ENCODE data around the gene C1orf21. TPM values are rescaled to one million over a fixed set of nuclear protein-coding genes. Genes with fewer than 3 reads are reported as not detected.

The C1orf21 gene
- total RNA-seq, 1 experiment from 2014 or later, result 28.5 TPM

GRCh38 chr1:184380468-184380867, 6.4 kb upstream of the C1orf21 start:
- H3K4me1 Mint-ChIP-seq, result peaks cover 39% of the 10 kb centered on the region
- no peaks in the 10 kb centered on the region for H3K27me3 Mint-ChIP-seq (ENCODE audit: low read depth)
- TF ChIP-seq ZNF138 (CRISPR knock-in tag; conservative IDR thresholded peaks at IDR 0.05), result no peak
- no peak for TF ChIP-seq ZNF416 (CRISPR knock-in tag; IDR thresholded peaks at IDR 0.05)
- TF ChIP-seq CBFB (CRISPR knock-in tag; IDR thresholded peaks at IDR 0.05; ENCODE audit: low read depth), result no peak
- no peak for TF ChIP-seq CTCF (IDR thresholded peaks at IDR 0.05)
- TF ChIP-seq ZNF219 (CRISPR knock-in tag; IDR thresholded peaks at IDR 0.05; ENCODE audit: borderline replicate concordance), result no peak
- TF ChIP-seq ZNF263 (CRISPR knock-in tag; IDR thresholded peaks at IDR 0.05; ENCODE audit: low read depth), result no peak
- no peak for TF ChIP-seq AFF4 (CRISPR knock-in tag; IDR thresholded peaks at IDR 0.05; ENCODE audit: borderline replicate concordance)
- no peak for TF ChIP-seq ATF2 (CRISPR knock-in tag; IDR thresholded peaks at IDR 0.05; ENCODE audit: borderline replicate concordance, low read depth)
- no peak for TF ChIP-seq OVOL2 (CRISPR knock-in tag; IDR thresholded peaks at IDR 0.05; ENCODE audit: borderline replicate concordance)
- TF ChIP-seq ZSCAN18 (CRISPR knock-in tag; IDR thresholded peaks at IDR 0.05), result no peak
- TF ChIP-seq HMGA2 (CRISPR knock-in tag; IDR thresholded peaks at IDR 0.05), result no peak
- TF ChIP-seq KAT7 (CRISPR knock-in tag; IDR thresholded peaks at IDR 0.05; ENCODE audit: borderline replicate concordance), result no peak
- TF ChIP-seq AR (CRISPR knock-in tag; IDR thresholded peaks at IDR 0.05), result no peak
- TF ChIP-seq SP1 (CRISPR knock-in tag; conservative IDR thresholded peaks at IDR 0.05), result no peak
- TF ChIP-seq SMAD3 (CRISPR knock-in tag; IDR thresholded peaks at IDR 0.05; ENCODE audit: borderline replicate concordance), result no peak
- TF ChIP-seq FOXP4 (CRISPR knock-in tag; IDR thresholded peaks at IDR 0.05), result no peak
- no peak overlapping the region for H3K4me3 Mint-ChIP-seq
- ATAC-seq (no peak), DNase-seq (ENCODE audit: low spot score) (no peak)
- ChIA-PET POLR2A (interaction anchor here (1.1 kb wide), 1 partner anchor 42 kb away, joined by 3 read pairs; no protein-coding TSS in a partner anchor), CTCF (interaction anchor here (0.8 to 4.6 kb wide), 6 partner anchors 9 to 284 kb away, joined by 3 to 42 read pairs (median 8); no protein-coding TSS in a partner anchor)
- no peaks in the 10 kb centered on the region for H3K36me3 Mint-ChIP-seq
- no peak overlapping the region for H3K27ac Mint-ChIP-seq
- no peaks in the 10 kb centered on the region for H3K9me3 Mint-ChIP-seq

All from WTC11 (cell line).